ENCODE data around the gene GFOD2.

DNA sequence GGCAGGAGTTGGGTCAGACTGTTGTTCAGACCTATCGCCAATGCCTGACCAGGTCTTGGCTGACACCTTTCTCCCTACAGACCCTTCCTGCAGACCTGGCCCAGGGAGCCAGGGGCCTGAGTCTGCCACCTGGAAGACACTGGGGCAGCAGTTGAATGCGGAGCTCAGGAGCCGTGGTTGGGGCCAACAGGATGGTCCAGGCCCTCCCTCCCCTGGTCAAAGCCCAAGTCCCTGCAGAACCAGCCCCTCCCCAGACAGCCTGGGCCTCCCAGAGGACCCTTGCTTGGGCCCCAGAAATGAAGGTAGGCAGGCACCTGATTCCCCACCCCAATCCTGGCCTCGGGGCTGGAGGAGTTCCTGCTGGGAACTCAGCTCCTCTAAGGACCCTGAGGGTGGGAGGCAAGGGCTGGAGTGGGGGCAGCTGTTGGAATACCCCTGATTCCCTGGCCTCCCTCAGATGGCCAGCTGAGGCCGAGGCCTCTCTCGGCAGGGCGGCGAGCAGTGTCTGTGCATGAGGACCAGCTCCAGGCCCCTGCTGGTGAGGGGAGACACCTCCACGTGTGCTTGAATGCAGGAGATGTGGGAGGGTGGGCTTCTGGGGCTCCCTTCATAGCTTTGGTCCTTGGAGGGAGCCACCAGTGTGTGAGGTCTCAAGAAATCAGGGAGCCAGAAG, 62.6 kb downstream of the GFOD2 start:
- TF ChIP-seq GABPA (IDR thresholded peaks at IDR 0.05; ENCODE audit: borderline replicate concordance, insufficient read depth, low read length) (no peak), NRF1 (IDR thresholded peaks at IDR 0.05; ENCODE audit: low read depth, low read length) (no peak), BRCA1 (IDR thresholded peaks at IDR 0.05; ENCODE audit: low read depth, low read length) (no peak), KDM1A (IDR thresholded peaks at IDR 0.05; ENCODE audit: borderline replicate concordance, low read length) (no peak), TAF1 (IDR thresholded peaks at IDR 0.05; ENCODE audit: low read depth, low read length) (no peak), CTCF (IDR thresholded peaks at IDR 0.05; ENCODE audit: control extremely low read depth in 1 of 3, insufficient read depth in 1 of 3, low read depth in 1 of 3, low read length in 3 of 3) (no peak), CREB1 (IDR thresholded peaks at IDR 0.05) (no peak), ATF3 (IDR thresholded peaks at IDR 0.05; ENCODE audit: insufficient read depth, low read depth, low read length) (no peak), JUND (IDR thresholded peaks at IDR 0.05; ENCODE audit: low read length) (no peak), RAD21 (IDR thresholded peaks at IDR 0.05 in 1 of 2, conservative IDR thresholded peaks at IDR 0.05 in 1 of 2; ENCODE audit: low read depth in 2 of 2, low read length in 2 of 2) (no peak)

Data from H1 (cell line).